Measurements from ENCODE around the gene PIK3R5.
"Not testable (repeated sequence)": the region's sequence is repeated elsewhere in the genome, so short reads cannot be mapped to it uniquely, and the experiment has no call there.

PIK3R5 gene

GRCh38 chr17:8984225-8984624 lies 18.7 kb upstream of the PIK3R5 start:
- not testable (repeated sequence) for DNase-seq

DNA sequence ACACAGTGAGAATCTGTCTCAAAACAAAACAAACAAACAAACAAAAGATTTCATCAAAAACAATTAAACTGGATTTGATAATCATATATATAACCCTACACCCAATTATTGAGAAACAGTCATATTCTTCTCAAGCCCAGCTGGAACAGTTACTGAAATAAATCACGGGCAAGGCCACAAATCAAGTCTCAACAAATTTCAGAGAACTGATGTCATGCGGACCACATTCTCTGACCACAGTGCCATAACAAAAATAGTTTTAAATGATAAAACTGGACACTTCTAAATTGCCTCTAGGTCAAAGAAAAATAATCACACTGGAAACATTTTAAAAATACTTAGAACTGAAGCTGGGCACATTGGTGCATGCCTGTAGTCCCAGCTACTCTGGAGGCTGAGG lies 15.9 kb upstream of the PIK3R5 start:
- no peak for DNase-seq

DNA sequence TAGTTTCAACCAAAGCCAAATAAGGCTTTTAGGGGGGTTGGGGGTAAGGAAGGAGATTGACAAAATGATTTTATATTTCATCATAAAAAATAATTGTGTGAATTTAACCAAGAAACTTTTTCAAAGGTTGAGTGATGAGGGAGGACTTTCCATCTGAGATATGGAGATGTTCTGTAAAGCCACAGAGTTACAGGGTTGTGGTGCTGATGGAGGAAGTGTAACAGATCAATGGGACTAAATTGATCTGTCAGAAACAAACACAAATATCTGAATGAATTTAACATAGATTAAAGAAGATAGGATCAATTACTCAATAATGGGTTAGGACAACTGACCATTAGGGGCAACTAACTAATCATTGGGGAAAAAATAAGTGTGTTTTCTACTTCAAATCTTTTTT lies 14.2 kb upstream of the PIK3R5 start:
- DNase-seq: no peak

- no peak for DNase-seq
Measured at GRCh38 chr17:8976638-8977037, 11.1 kb upstream of the PIK3R5 start.

GRCh38 chr17:8975091-8975725 lies 9.7 kb upstream of the PIK3R5 start:
- no peak for DNase-seq

DNA sequence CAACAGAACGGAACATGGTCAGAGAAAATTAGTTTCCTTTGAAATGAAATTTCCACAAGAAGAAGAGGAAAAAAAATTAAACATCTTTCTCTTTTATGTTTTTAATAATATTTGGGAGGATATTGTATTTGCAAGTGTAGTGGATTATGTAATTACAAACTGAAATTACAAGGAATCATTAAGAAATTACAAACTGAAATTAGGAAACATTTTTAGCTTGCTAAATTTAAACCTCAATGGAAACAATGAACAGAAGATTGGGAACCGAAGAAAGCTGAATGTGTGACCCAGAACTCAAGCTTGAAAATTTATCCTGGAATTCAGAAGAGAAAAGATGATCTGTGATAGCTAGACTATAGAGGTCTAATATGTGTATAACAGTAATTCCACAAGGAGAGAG lies 4.4 kb upstream of the PIK3R5 start:
- DNase-seq: no peak

- no peak for DNase-seq
Measured at GRCh38 chr17:8968503-8968902, 3.0 kb upstream of the PIK3R5 start.

GRCh38 chr17:8967861-8968260 lies 2.4 kb upstream of the PIK3R5 start:
- no peak for DNase-seq

DNA sequence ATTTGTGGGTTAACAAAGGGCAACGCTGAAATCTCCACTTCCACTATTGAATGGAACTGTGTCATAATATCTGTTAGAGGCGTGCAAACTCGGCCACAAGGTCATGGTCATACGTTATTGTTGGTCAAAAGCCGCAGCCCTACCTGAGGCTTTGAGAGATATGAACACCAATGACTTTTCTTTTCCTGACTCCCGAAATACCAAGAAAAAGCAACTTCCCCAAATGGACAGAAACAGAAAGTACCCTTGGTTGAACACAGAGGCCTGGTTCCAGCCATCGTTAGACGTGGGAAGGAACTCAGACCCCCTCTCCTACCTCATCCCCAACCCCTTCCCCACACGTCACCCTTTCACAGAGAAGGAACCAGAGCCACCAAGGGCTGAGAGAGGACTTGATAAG lies 1.4 kb upstream of the PIK3R5 start:
- no peak for DNase-seq

- no peak for DNase-seq
Measured at GRCh38 chr17:8964801-8965393, 610 bp downstream of the PIK3R5 start.

GRCh38 chr17:8963647-8964258 lies 1.8 kb downstream of the PIK3R5 start:
- DNase-seq: no peak

DNA sequence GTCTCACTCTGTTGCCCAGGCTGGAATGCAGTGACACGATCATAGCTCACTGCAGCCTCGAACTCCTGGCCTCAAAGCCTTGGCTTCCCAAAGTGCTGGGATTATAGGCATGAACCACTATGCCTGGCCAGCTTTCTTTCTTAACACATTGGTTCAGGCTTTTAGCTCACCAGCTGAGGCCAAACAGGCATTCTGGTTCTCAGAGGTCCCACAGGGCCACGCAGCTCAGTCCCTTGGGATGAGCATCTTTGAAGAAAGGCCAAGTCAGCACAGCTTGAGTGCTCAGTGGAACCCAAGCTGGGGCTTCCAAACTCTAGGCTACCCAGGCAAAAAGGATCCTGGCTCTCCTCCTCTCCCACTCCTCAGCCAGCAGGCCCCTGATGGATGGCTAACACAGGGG lies 2.5 kb downstream of the PIK3R5 start:
- no peak for DNase-seq

DNA sequence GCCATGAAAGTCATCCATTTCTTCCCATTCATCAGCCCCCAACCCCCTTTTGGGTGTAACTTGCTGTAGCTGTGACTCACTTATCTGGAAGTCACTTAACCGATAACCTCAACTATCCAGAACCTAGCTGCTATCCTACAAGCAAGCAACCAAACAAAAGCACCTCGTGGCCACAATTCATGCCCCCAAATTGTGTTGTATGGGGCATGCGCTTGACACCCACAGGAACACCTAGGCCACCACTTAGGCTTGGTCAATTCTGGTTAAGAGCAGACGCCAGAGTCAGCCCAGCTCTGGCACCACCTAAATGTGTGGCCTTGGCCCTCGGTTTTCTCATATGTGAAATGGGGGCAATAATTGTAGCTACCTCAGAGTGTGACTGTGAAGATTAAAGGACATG lies 3.7 kb downstream of the PIK3R5 start:
- no peak for DNase-seq

DNA sequence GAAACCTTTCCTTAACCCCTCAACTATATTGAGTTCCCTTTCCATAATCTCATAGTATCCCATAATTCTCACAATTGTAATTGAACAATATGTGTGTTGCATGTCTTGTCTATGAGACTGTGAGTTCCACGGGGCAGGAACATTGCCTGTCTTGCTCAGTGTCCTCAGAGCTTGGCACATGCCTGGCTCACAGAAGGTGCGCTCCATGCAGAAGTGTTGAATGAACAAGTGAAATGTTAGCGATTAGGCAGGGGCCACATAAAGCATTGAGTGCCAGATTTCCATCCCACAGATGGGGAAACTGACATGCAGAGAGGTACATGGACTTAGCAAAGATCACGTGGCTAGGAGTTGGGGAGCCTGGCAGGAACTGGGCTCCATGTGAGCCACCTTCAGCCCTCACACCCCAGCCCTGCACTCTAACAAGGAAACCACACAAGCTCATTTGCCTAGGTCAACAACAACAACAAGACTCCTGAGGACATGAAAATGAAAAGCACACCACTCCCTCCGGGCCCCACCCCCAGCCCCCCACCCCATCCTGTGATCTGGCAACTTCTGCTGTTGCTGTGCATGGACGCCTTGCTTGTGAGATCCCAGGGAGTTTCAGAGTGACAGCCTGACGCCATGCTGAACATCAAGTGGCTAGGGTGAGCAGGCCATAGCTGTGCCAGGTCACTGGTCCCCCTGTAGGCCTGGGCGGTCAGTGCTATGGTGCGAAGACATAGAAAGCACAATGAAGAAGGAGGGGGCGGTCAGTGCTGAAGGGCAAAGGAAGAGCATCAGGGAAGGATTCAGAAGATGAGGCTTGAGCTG lies 5.0 kb downstream of the PIK3R5 start:
- DNase-seq: no peak

GRCh38 chr17:8959312-8959918 lies 6.1 kb downstream of the PIK3R5 start:
- DNase-seq: no peak

GRCh38 chr17:8957721-8958120 lies 7.8 kb downstream of the PIK3R5 start:
- DNase-seq: no peak

DNA sequence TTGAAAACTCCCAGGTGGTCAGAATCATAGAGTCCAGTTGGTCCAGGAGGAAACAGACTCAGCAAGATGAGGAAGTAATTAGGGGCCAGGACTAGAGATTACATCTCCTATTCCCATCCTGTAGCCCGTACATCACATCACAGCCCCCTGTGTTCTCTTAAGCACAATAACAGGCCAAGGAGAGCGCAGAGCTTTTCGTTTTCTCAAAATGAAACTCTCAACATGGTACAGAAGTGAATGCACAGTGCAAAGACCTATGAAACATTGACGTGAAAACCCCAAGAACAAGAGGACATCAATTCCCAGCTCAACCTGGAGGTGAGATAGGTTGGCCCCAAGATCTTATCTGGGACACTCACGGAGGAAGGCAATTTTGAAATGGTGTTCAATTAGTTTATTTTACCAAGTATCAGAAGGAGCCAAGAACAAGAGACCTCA lies 9.0 kb downstream of the PIK3R5 start:
- DNase-seq: no peak

DNA sequence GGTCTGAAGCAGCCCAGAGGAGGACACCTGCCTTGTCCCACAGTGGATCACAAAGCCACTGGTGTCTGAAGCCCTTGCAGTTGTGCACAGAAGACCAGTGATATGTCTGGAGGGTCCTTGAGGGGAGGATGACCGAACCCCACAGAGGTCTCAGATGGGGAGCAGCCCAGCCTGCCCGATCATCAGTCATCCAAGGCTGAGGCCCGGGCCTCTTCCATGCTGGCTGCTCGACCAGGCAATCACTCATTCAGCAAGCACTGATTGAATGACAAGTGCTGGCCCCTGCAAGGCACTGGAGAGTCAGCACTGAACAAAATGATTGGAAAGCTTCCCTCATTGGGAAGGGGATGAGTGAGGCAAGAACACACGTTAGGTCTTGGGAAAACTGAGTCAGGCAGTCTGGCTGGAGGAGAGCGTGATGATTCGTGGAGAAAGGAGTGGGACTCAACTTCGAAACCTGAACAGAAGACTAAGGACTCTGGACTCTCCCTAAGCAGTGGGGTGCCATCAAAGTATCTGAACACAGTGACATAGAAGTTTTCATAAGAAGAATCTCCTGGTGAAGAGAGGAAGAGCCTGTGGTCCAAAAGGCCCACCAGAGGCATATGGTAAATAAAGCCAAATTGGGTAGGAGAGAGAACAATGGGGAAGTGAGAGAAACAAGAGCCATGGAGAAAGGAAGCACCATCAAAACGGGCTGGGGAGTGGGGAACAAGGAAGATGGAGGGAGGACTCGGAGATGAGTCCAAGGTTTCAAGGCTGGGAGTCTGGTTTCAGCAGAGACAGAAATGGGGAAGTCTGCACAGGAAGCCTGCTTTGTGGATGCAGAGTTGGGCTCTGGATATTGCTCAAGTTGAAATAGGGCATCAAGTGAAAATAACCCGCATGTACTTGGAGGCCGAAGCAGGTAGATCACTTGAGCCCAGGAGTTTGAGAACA lies 10.2 kb downstream of the PIK3R5 start:
- no peak for DNase-seq

GRCh38 chr17:8954339-8954738 lies 11.2 kb downstream of the PIK3R5 start:
- DNase-seq: no peak

DNA sequence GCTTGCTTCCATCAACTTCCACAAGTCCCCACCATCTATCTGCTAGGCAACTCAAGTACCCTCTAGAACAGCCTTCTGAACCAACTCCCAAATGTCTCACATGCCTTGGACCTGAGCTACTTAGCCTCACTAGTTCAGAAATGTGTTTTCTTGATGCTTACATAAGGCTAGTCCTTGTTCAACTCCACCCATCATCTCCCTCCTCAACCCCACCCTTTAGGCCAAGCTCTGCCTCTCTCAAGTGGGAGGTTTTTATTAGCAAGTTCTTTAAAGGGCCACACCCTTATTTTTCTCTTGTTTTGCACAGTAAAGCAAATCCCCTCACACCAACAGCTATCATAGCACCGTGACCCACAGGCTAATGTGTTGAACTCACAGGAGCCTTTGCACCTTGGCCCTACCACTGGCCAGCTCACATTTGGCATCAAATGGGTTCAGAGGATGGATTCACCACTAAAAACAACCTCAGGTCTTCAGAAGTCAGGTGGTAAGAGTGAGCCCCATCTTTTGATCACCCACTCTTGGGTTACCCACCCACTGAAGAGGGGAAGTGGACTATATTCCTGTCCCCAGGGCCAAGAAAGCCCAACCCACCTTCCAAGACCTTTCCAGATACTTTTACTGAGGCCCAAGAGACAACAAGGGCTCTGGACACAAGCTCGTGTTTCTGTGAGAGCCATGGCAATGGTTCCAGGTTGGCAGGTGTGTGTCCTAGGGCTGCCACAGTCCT lies 12.2 kb downstream of the PIK3R5 start:
- no peak for DNase-seq

- DNase-seq: no peak
Measured at GRCh38 chr17:8952191-8952590, 13.3 kb downstream of the PIK3R5 start.
